Middle frontal gyrus (tissue), 1 donor: ENCODE results near the gene SNX33.

Experiments used
- DNase-seq: peaks from one replicate; pipeline ENCODE4 v3.0.0-alpha.2; 2015; ENCODE audit warnings: low spot score; ENCODE audit errors: extremely low spot score

Gene SNX33

DNA sequence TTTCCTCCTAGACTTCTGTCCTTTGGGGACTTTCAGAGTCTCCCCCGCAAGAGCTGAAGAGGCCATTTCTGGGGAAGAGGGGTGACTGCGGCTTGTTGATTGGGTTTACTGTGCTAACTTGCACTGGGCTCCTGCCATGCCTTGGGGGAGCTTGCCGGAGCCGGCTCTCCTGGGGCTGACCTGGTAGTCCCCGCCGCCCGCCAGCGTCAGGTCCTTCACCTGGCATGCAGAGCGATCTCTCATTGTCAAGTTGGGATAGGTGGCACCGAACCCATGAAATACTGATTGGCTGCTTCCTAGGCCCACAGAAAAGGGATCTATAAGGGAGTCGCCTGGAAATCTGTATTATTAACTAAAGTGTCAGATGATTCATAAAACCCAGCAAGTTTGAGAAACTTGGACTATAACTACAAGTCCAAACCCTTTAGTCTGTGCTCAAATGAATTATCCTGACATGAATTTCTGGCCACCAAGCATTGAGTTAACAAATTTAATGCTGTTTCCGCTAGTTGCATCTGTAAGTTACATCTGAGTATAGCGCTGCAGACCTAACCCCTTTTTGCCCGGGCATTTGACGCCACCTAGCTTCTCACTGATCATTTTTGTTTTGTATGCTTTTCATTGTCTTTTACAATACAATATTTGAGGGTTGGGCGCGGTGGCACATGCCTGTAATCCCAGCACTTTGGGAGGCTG is 7.1 kb upstream of the SNX33 start:
- DNase-seq: no peak

- DNase-seq: no peak
Measured at GRCh38 chr15:75641179-75641503, 6.6 kb upstream of the SNX33 start.

GRCh38 chr15:75641603-75642002 is 6.1 kb upstream of the SNX33 start:
- DNase-seq: no peak

DNA sequence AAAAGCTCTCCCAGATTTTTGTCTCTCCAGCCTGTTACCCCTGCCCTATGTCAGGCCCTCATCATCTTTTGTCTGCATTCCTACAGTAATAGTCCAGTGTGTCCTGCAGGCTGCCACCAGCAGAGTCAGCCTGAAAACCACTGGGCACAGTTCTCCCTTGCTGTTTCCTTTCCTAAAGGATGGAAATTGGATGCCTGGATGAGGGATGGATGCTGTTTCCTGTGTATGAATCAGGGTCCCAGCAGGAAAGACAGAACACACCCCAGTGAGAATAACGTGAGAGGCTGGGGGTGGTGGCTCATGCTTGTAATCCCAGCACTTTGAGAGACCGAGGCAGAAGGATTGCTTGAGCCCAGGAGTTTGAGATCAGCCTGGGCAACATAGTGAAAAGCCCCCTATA is 3.3 kb upstream of the SNX33 start:
- no peak for DNase-seq

- DNase-seq: no peak
Measured at GRCh38 chr15:75646112-75646943, 1.4 kb upstream of the SNX33 start.

GRCh38 chr15:75646944-75647364 is 758 bp upstream of the SNX33 start:
- no peak for DNase-seq

DNA sequence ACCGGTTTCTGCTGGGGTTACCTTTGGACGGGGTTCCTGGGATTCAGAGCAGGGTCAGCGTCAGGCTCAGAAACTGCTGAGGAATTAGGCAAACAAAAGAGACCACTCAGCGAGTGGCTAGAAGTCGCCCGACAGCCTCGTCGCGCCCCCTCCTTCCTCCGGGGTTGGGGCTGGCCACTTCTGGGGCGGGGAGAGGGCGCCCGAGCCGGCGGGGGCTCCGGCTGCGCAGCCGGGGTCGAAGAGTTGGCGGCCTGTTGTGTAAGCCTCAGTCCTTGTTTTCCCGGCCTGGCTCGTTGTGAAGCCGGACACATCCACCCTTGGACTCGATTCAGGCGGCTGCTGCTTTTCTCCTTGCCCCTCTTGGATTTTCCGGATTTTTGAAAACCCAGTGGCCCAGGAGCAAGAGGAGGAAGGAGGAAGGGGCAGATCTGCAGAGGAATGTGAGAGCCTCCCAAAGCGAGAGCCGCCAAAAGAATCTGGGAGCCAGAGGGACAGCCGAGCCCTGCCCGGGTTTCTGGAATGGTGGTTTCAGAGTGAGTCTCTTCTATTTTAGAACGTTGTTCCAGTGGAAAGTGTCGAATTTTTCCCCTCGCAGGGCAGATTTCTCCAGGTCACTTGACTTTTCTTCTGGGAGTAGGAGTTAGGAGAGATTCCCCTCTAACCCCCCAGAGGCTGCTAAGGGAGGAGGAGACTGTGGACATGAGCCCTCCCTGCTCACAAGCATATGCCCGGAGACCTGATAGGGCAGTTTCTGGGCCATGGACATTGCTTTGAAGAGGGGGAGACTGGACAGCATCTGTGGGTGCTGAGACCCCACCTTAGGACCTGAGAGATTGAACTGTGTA is 666 bp downstream of the SNX33 start:
- no peak for DNase-seq

DNA sequence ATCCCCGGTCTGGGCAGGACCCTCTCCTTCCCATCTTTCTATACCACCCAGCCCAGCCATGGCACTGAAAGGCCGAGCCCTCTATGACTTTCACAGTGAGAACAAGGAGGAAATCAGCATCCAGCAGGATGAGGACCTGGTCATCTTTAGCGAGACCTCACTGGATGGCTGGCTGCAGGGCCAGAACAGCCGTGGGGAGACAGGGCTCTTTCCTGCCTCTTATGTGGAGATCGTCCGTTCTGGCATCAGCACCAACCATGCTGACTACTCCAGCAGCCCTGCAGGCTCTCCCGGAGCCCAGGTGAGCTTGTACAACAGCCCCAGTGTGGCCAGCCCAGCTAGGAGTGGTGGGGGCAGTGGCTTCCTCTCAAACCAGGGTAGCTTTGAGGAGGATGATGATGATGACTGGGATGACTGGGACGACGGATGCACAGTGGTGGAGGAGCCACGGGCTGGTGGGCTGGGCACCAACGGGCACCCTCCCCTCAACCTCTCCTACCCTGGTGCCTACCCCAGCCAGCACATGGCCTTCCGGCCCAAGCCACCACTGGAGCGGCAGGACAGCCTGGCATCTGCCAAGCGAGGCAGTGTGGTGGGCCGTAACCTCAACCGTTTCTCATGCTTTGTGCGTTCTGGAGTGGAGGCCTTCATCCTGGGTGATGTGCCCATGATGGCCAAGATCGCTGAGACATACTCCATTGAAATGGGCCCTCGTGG is 1.5 kb downstream of the SNX33 start:
- no peak for DNase-seq

GRCh38 chr15:75649848-75650247 is 2.1 kb downstream of the SNX33 start:
- no peak for DNase-seq

GRCh38 chr15:75650908-75651809 is 3.4 kb downstream of the SNX33 start:
- no peak for DNase-seq

- DNase-seq: no peak
Measured at GRCh38 chr15:75651810-75652543, 4.3 kb downstream of the SNX33 start.

- DNase-seq: no peak
Measured at GRCh38 chr15:75653347-75653913, 5.7 kb downstream of the SNX33 start.

- DNase-seq: no peak
Measured at GRCh38 chr15:75654201-75654907, 6.6 kb downstream of the SNX33 start.

GRCh38 chr15:75655931-75656330 is 8.2 kb downstream of the SNX33 start:
- DNase-seq: no peak

- no peak for DNase-seq
Measured at GRCh38 chr15:75656331-75656730, 8.6 kb downstream of the SNX33 start.

GRCh38 chr15:75656813-75657212 is 9.1 kb downstream of the SNX33 start:
- no peak for DNase-seq

- no peak for DNase-seq
Measured at GRCh38 chr15:75659141-75659771, 11.5 kb downstream of the SNX33 start.

DNA sequence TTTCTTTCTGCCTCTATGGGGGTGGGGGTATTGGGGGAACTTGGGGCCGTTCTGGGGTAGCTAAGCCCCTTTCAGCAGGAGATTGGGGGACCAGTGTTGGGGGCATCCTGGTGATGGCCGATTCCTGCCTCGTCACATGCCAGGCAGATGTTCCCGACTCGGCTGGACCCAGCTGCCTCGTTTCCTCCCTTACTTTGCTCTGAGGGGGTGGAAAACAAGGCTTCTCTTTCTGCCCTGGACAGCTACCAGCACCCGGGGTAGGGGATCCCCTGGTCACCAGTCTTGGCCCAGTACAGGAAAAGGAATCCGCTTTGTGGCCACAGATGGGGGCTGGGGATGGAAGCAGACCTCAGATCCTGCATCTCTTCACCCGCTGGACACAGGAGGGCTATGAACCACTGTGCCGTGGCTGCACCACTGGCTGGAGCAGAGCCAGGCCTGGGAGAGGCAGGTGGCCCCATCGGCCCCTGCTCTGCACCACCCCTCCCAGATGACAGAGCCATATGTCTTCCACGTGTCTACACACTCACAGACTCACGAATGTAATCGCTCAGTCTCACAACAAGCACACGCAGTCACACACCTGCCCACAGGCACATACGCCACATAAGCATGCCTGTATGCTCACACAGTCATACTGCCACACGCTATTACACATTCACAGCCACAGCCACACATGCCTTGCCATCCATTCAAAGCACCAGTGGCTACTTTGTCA is 12.4 kb downstream of the SNX33 start:
- no peak for DNase-seq
